ENCODE results near the gene TFCP2.

Gene TFCP2

DNA sequence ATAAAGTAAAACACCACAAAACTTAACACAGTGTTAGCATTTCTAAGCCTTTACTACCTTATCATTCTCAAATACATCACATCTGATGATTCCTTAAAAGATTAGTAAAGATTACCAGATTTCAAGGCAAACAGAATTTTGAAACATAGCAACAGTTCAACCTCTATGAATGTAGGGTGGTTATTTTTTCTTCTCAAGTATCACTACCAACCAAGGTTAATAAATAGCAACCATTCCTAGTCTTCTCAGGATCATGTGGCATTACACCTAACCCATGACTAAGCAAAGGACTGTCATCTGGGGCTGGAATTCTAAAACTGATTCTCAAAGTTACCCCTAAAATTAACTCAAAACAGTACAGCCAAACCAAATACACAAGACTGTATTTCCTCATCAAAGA, 50.1 kb downstream of the TFCP2 start:
- no peak for DNase-seq (ENCODE audit: low read depth)
- TF ChIP-seq, protein P1, sequence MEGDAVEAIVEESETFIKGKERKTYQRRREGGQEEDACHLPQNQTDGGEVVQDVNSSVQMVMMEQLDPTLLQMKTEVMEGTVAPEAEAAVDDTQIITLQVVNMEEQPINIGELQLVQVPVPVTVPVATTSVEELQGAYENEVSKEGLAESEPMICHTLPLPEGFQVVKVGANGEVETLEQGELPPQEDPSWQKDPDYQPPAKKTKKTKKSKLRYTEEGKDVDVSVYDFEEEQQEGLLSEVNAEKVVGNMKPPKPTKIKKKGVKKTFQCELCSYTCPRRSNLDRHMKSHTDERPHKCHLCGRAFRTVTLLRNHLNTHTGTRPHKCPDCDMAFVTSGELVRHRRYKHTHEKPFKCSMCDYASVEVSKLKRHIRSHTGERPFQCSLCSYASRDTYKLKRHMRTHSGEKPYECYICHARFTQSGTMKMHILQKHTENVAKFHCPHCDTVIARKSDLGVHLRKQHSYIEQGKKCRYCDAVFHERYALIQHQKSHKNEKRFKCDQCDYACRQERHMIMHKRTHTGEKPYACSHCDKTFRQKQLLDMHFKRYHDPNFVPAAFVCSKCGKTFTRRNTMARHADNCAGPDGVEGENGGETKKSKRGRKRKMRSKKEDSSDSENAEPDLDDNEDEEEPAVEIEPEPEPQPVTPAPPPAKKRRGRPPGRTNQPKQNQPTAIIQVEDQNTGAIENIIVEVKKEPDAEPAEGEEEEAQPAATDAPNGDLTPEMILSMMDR (IDR thresholded peaks at IDR 0.05; ENCODE audit: control insufficient read depth, insufficient read depth, low read depth, low read length, missing control alignments), result no peak
- no peak overlapping the region for H3K4me3 ChIP-seq (ENCODE audit: control insufficient read depth, low read depth, low read length)

DNA sequence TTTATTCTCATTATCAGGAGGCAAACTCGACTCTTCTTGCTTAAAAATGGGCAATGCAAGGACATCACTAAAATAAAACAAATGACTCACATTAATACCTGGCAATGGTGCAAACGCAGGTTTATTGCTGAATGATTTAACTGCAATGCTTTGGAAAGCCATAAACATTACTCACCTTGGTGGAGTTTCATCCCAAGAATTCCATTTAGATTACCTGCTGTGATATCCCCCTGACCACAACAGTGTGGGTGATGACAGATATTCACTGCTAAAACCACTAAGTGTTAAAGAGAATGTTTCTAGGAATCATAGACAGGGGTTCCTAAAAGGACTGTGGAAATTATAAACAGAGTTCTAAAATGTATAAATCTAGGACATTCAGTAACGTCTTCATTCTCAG, 54.2 kb downstream of the TFCP2 start:
- no peak overlapping the region for H3K4me3 ChIP-seq (ENCODE audit: control insufficient read depth, low read depth, low read length)
- TF ChIP-seq, protein P1 (IDR thresholded peaks at IDR 0.05; ENCODE audit: control insufficient read depth, insufficient read depth, low read depth, low read length, missing control alignments), result no peak
- peak; percentile 13 for DNase-seq (ENCODE audit: low read depth)

DNA sequence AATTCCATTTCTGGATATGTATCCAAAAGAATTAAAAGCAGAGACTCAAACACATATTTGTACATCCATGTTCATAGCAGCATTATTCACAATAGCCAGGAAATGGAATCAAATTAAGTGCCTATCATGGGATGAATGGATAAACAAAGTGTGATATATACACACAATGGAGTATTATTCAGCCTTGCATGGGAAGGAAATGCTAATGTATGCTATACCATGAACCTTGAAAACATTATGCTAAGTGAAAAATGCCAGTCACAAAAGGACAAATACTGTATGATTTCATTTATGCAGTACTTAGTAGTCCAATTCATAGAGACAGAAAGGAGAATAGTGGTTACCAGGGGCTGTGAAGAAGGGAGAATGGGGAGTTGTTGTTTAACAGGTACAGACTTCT, 57.4 kb downstream of the TFCP2 start:
- TF ChIP-seq, protein P1 (IDR thresholded peaks at IDR 0.05; ENCODE audit: control insufficient read depth, insufficient read depth, low read depth, low read length, missing control alignments), result no peak
- DNase-seq (ENCODE audit: low read depth), result no peak
- no peak overlapping the region for H3K4me3 ChIP-seq (ENCODE audit: control insufficient read depth, low read depth, low read length)

DNA sequence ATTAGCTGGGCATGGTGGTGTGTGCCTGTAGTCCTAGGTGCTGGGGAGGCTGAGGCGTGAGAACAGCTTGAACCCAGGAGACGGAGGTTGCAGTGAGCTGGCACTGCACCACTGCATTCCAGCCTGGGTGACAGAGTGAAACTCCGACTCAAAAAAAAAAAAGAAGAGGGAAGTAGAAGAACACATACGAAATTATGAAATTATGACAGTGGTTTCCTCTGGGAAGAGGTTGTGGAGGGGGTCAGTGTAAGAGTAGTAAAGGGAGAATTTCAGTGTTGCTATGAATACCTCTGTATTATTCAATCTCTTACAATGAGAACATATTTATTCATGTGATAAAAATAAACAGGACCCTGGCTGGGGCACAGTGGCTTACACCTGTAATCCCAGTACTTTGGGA, 64.8 kb downstream of the TFCP2 start:
- H3K4me3 ChIP-seq (ENCODE audit: control insufficient read depth, low read depth, low read length), result no peak overlapping the region
- DNase-seq (ENCODE audit: low read depth), result no peak
- TF ChIP-seq, protein P1 (IDR thresholded peaks at IDR 0.05; ENCODE audit: control insufficient read depth, insufficient read depth, low read depth, low read length, missing control alignments), result no peak

DNA sequence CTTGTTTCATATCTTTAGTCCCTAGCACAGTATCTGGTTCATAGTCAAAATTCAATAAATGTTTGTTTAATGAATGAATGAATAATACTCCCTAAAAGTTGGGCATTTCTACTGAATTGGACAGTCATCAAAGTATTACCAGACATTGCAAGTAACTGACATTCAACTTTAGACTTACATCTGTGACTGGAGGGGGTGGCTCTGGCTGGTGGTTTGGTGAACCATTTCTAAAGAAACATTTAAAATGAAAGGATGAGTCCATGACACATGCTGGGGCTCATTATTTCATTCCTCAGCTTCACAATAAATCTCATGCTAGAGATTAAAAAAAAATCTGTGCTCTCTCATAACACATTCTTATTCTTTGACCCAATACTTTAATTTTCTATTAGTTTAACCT, 69.0 kb downstream of the TFCP2 start:
- TF ChIP-seq, protein P1 (IDR thresholded peaks at IDR 0.05; ENCODE audit: control insufficient read depth, insufficient read depth, low read depth, low read length, missing control alignments), result no peak

DNA sequence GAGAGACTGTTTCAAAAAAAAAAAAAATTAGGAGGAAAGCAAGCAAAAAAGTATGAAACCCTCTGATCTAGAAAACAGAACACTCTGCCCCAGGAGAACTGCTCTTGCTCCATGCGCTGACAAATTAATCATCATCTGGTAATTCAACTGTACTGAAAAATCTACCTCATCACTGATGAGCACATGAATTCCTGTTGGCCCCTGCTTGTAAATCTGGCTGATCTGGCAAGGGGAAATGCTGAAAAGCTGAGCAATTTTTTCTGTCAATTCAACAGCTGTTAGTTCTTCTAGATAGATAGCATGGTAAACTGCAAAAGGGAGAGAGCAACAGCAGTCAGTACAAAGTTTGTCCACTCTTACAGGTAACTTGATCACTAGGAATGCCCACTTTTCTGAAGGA, 74.3 kb downstream of the TFCP2 start:
- no peak for DNase-seq (ENCODE audit: low read depth)
- no peak overlapping the region for H3K4me3 ChIP-seq (ENCODE audit: control insufficient read depth, low read depth, low read length)
- TF ChIP-seq, protein P1 (IDR thresholded peaks at IDR 0.05; ENCODE audit: control insufficient read depth, insufficient read depth, low read depth, low read length, missing control alignments), result no peak

More for the DNA sequence above, 69.0 kb downstream of the TFCP2 start:
- no peak for DNase-seq (ENCODE audit: low read depth)
- no peak overlapping the region for H3K4me3 ChIP-seq (ENCODE audit: control insufficient read depth, low read depth, low read length)

DNA sequence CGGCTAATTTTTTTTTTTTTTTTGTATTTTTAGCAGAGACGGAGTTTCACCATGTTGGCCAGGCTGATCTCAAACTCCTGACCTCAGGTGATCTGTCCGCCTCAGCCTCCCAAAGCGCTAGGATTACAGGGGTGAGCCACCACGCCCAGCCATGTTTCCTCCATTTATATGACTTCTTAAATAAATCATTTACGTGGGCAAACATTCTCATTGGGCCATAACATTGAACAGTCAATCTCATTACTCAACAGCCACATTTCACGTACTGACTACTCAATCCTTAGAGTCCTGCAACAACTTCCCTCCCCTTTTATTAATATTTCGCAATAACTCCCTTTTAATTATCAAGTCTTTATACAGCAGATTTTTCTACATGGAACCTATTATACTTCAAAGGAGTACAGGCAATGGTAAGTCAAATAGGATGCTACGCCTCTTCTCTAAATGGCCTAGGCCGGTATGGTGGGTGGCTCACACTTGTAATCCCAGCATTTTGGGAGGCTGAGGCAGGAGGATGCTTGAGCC, 82.2 kb downstream of the TFCP2 start:
- DNase-seq (ENCODE audit: low read depth), result no peak
- H3K4me3 ChIP-seq (ENCODE audit: control insufficient read depth, low read depth, low read length), result no peak overlapping the region
- TF ChIP-seq, protein P1 (IDR thresholded peaks at IDR 0.05; ENCODE audit: control insufficient read depth, insufficient read depth, low read depth, low read length, missing control alignments), result no peak

Measured in AG09309 (cell line).